Esophagus squamous epithelium (tissue), 5 donors: ENCODE measurements around the gene ZSWIM4. TPM values are rescaled to one million over a fixed set of nuclear protein-coding genes. Genes with fewer than 3 reads are reported as not detected.
A peak's percentile ranks its signal among the peaks of the same experiment; 100 is the strongest.

Source experiments
- DNase-seq: peaks from one replicate; lab custom pipeline; 2025; lab: John Stamatoyannopoulos, UW
- H3K27ac ChIP-seq, 4 donors: fragments of 200-600 bp; sonication (generic); one replicate each; pipeline ENCODE4 v1.5.1; 2016 to 2019; ENCODE audit warnings: mild to moderate bottlenecking in 1 of 4
- H3K27me3 ChIP-seq, 4 donors: fragments of 200-600 bp; sonication (generic); 1 replicate in 3 of 4; 2 replicates in 1 of 4; pipeline versions ENCODE4 v1.5.1 to v1.6.0; 2017 to 2021; ENCODE audit warnings: antibody characterized with exemption in 1 of 4
- H3K36me3 ChIP-seq, 3 donors: fragments of 200-600 bp; sonication (generic); one replicate each; pipeline ENCODE4 v1.5.1; 2016 to 2019
- H3K4me1 ChIP-seq, 3 donors: fragments of 200-600 bp; sonication (generic); one replicate each; pipeline ENCODE4 v1.5.1; 2017 to 2019
- H3K4me3 ChIP-seq, 4 donors: fragments of 200-600 bp; sonication (generic); 1 replicate in 3 of 4; 2 replicates in 1 of 4; pipeline ENCODE4 v1.5.1; 2016 to 2019; ENCODE audit warnings: mild to moderate bottlenecking in 2 of 4, moderate library complexity in 1 of 4
- H3K9me3 ChIP-seq, 3 donors: fragments of 200-600 bp; sonication (generic); one replicate each; pipeline ENCODE4 v1.5.1; 2016 to 2019
- CTCF ChIP-seq, 6 experiments: fragments of 450-650 bp in 4 of 6; fragments of 200-600 bp in 2 of 6; sonication (generic) in 2 of 6; IDR thresholded peaks; one replicate each; pipeline ENCODE4 v1.5.1; 2016 to 2019; ENCODE audit warnings: antibody characterized with exemption in 6 of 6, mild to moderate bottlenecking in 4 of 6, moderate library complexity in 4 of 6
- POLR2A ChIP-seq, 4 donors: fragments of 450-650 bp; IDR thresholded peaks; one replicate each; pipeline ENCODE4 v1.6.1; 2017; ENCODE audit warnings: antibody characterized with exemption in 4 of 4, mild to moderate bottlenecking in 4 of 4, moderate library complexity in 3 of 4
- WGBS, 2 donors: methylation state at CpG; one replicate each; pipeline ENCODE4 v1.1.5; 2018; 5-methylcytosine and 5-hydroxymethylcytosine counted together
- intact Hi-C: fragments of 100-400 bp; cut with DNase I; formaldehyde crosslinking; loops from one replicate; pipeline ENCODE4 v1.15.0; 2022
- total RNA-seq, 4 donors: library from RNA; depleted of rRNA; stranded (reverse); fragments of >200 nt; gene quantifications; one replicate each; pipeline ENCODE4 v1.1.0, GENCODE V29; 2016
- donor health status: DM: yes; HTN: yes; CAD: no.

Gene ZSWIM4
- total RNA-seq, 4 donors from 2014 or later = 7.2 to 41.4 (median 16.9) TPM

- Histone ChIP-seq H3K27ac (no peak overlapping the region), H3K4me1 (peaks cover 11 to 35% (median 15%) of the 10 kb centered on the region in 3 donors), H3K36me3 (no peaks in the 10 kb centered on the region), H3K9me3 (no peaks in the 10 kb centered on the region), H3K4me3 (no peak overlapping the region), H3K27me3 (peaks cover 0 to 6% (median 0%) of the 10 kb centered on the region in 4 donors)
- intact Hi-C loops = no loop called here
- TF ChIP-seq POLR2A (IDR thresholded peaks at IDR 0.05) (no peak), CTCF (IDR thresholded peaks at IDR 0.05) (no peak)
- 92 to 93% methylated on average over 4 to 5 of the region's 5 CpGs for WGBS, 2 donors
- DNase-seq = no peak
Measured at GRCh38 chr19:13875824-13876223, 80.6 kb downstream of the ZSWIM4 start.

DNA sequence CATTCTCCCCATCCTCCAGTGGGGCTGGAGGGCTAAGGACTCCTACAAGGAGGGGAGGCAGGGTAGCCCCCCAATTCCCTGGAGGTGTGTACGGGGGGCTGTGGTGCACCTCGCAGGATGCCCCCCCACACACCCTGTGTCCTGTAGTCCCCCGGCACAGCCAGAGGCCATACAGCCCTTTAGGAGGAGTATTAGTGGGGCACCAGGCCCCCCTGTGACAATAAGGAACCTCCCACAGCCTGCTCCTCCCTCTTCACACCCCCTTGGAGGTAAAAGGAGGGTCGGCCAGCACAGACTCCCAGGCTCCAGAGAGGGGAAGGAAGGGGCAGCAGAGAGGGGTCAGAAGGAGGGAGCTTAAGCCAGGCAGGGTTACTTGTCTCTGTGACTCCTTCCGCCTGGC is 81.6 kb downstream of the ZSWIM4 start, which contains the start of gene NANOS3:
TSS of gene NANOS3 (plus strand) at position 301 of the 400 bp plus-strand sequence. CDS start 115 bp downstream, outside the sequence.
- Histone ChIP-seq H3K36me3 (no peaks in the 10 kb centered on the region), H3K9me3 (no peaks in the 10 kb centered on the region), H3K27me3 (peaks cover 0 to 6% (median 0%) of the 10 kb centered on the region in 4 donors), H3K4me1 (peaks cover 21 to 45% (median 26%) of the 10 kb centered on the region in 3 donors), H3K4me3 (no peak within 1 kb of the TSS), H3K27ac (no peak within 1 kb of the TSS)
- no peak for DNase-seq
- intact Hi-C loops = no loop called here
- 33 to 48% methylated on average over 1 to 4 of the region's 5 CpGs for WGBS, 2 donors
- TF ChIP-seq CTCF (IDR thresholded peaks at IDR 0.05) (no peak), POLR2A (IDR thresholded peaks at IDR 0.05) (no peak)

DNA sequence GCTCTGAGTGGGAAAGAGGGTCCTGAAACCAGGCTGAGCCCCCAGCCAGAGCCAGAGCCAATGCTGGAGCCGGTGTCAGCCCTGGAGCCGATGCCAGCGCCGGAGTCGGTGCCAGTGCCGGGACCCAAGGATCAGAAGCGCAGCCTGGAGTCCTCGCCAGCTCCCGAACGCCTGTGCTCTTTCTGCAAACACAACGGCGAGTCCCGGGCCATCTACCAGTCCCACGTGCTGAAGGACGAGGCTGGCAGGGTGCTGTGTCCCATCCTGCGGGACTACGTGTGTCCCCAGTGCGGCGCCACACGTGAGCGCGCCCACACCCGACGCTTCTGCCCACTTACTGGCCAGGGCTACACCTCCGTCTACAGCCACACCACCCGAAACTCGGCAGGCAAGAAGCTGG is 82.1 kb downstream of the ZSWIM4 start:
- H3K27me3 ChIP-seq = peaks cover 0 to 6% (median 0%) of the 10 kb centered on the region in 4 donors

DNA sequence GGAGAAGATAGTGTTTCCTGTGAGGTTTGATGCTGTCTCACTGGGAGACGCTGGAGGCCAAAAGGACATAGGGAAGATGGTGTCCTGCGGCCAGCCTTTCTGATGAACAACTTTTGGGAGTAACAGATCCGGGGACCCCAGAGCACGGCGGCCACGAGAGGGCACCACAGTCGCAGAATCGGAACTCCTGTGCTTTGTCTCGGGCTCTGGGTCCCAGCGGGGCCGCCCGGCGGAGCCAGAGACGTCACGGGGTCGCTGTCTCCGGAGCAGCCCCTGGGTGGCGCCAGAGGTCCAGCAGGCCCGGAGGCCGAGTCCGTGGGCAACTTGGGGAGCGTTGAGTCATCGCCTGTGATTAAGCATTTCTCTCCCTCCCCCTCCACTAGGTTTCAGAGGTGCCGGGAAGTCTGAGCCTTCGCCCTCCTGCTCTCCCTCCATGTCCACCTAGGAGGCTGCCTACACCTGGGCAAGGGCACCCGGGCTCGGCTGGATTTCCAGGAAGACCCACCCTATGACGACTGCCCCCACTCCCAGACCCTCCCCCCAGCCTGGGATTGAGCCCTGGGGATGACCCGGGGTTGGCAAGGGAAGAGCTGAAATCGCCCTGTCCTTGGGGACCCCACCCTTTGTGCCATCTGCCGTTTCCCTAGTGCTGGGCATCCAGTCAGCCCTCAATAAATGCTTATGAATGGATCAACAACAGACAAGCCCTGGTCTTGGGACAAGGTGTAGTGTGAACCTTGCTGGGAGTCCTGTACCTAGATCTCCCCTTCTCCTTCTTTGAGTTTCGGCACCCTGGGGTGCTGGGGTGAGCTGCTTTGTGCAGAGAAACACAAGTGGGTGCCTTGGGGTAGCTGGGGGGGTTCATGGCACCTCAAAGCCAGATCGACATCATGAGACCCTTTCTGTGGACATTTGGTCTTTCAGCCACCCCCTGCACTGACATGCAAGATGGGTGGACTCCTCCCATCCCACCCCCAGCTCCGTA is 85.1 kb downstream of the ZSWIM4 start:
- H3K27me3 ChIP-seq = no peaks in the 10 kb centered on the region
- H3K36me3 ChIP-seq = no peaks in the 10 kb centered on the region
- H3K9me3 ChIP-seq = no peaks in the 10 kb centered on the region
- 1 to 2% methylated on average over 7 to 15 of the region's 34 CpGs for WGBS, 2 donors
- DNase-seq = peak; percentile 82
- peak overlapping the region; percentile 19 to 56 (median 32) for H3K4me3 ChIP-seq
- intact Hi-C loops = loop anchor here (10.0 kb wide), 1 partner anchor 194 kb away; the partner anchor contains the start of gene MISP3
- H3K4me1 ChIP-seq = peaks cover 20 to 60% (median 32%) of the 10 kb centered on the region in 3 donors
- H3K27ac ChIP-seq = peak overlapping the region; percentile 89 to 95 (median 90)
- peak; percentile 96 to 100 (median 100) for TF ChIP-seq CTCF (IDR thresholded peaks at IDR 0.05)
- peak in 1 of 4 donors; percentile 32 for TF ChIP-seq POLR2A (IDR thresholded peaks at IDR 0.05)

More for the DNA sequence above, 82.1 kb downstream of the ZSWIM4 start:
- Histone ChIP-seq H3K4me3 (no peak overlapping the region), H3K36me3 (no peaks in the 10 kb centered on the region), H3K9me3 (no peaks in the 10 kb centered on the region), H3K27ac (no peak overlapping the region), H3K4me1 (peaks cover 23 to 49% (median 28%) of the 10 kb centered on the region in 3 donors)
- WGBS, 2 donors = 92% methylated on average over 7 of the region's 27 CpGs; no CpG with 5 or more reads in 1 of the 2 donors
- intact Hi-C loops = no loop called here
- TF ChIP-seq CTCF (IDR thresholded peaks at IDR 0.05) (no peak), POLR2A (IDR thresholded peaks at IDR 0.05) (no peak)
- no peak for DNase-seq
